ENCODE results near the gene HMHB1. TPM values are rescaled to one million over a fixed set of nuclear protein-coding genes. Genes with fewer than 3 reads are reported as not detected.
"Not testable (repeated sequence)": the region's sequence is repeated elsewhere in the genome, so short reads cannot be mapped to it uniquely, and the experiment has no call there.

HMHB1 gene
- polyA plus RNA-seq, 4 donors: not detected

DNA sequence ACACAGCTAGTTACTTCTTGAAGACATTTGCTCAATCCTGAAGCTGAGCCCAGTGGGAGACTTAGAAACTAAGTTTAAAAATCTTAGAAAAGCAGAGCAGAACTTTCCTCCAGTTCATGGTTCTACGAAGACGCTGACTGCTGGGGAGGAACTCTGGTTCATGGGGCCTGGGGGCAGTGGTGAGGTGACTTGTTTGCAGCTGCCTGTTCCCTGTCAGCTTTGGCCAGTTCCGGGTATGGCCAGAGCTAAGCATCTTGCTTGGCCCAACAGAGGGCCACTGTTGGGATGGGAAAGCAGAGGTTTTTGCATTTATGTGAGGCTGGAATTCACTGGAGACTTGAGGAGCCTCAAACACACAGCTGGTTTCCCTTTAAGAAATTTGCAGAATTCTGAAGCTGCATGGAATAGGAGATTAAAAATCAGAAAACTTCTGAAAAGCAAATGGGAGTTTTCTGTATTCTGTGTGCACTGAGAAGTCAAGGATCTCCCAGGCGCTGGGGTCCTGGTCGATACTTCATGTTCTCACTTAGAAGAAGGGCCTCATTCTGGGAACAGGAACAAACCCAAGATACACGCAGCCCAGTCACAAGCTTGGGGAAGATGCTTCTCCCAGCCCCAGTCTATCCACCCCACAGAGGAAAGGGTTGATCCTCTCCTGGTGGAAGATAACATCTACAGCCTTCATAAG is 10.6 kb upstream of the HMHB1 start:
- no peak for DNase-seq (ENCODE audit: low read depth in 4 of 4, low spot score in 3 of 4)

DNA sequence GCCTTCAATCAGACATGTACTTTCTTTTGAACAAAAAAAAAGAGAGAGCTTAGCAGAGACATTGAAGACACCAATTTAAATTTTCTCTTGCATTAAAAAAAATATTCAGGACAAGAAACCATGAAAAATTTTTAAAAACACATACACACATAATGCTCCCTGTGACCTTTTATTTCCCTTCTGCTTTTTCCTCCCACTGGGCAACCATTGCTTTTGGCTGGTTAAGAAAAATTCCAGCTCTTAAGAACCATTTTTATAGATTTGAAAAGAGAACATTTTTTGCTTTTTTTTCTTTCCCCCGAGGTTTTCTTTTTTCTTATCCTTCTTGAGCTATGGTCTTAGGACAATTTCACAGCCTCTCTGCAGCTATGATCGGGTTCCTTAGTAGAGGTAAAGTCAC is 6.1 kb upstream of the HMHB1 start:
- no peak for DNase-seq (ENCODE audit: low read depth in 4 of 4, low spot score in 3 of 4)

DNA sequence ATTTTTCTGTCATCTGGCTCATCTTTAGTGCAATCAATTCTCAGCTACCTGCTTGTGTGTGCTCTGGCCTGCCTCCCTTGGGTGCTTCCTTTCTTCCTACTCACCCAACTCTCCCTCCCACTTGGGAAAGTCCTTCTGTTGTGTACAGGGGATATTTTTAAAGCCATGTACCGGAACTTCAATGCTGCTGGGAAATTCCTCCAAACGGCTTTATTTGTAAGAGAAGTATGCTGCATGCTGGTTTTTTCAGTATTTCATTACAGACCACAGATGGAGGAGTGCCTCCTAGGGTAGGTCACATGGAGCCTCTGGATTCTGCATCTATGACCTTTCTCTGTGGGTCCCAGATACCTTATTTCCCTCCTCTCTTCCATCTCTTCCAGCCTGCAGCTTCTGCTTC is 5.4 kb upstream of the HMHB1 start:
- DNase-seq (ENCODE audit: low read depth in 4 of 4, low spot score in 3 of 4): no peak

DNA sequence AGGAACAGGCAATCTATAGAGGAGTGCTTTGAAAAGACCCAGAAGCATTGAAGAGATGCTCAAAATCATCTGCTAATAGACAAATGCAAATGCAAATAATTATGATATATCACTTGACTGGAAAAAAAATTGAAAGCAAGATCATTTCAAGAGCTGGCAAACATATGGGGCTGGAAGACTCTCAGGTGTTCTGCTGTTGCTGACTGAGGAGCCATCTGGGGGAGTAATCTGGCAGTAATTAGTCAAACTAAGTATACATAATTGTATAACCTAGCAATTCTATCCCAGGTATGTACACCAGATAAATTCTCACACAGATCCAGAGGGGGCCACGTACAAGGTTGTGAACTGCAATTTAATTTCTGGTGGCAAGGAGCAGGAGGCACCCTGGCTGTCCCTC is 4.6 kb upstream of the HMHB1 start:
- no peak for DNase-seq (ENCODE audit: low read depth in 4 of 4, low spot score in 3 of 4)

DNA sequence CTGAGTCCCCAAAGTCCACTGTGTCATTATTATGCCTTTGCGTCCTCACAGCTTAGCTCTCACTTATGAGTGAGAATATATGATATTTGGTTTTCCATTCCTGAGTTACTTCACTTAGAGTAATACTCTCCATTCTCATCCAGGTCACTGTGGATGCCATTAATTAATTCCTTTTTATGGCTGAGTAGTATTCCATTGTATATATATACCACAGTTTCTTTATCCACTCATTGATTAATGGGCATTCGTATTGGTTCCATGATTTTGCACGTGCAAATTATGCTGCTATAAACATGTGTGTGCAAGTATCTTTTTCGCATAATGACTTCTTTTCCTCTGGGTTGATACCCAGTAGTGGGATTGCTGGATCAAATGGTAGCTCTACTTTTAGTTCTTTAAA is 4.4 kb downstream of the HMHB1 start:
- DNase-seq (ENCODE audit: low read depth in 4 of 4, low spot score in 3 of 4): not testable (repeated sequence)

DNA sequence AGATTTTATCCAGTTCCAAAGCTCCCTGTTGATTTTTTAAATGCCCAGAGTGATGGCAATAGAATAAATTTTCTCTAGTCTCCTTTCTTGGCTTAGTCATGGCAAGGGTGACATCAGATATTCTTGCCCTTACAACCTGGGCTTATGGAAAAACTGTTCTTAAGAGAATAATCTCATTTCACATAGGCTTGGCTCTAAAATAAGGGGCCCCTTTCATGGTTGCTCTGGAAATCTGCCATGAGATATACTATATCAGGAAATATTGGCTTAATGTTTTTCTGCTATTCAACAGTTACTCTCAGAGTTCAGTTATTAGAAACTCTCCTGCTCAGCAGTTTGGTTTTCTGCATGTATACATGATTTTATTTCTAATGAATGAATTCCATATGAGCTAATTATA is 7.8 kb downstream of the HMHB1 start:
- DNase-seq (ENCODE audit: low read depth in 4 of 4, low spot score in 3 of 4): no peak

DNA sequence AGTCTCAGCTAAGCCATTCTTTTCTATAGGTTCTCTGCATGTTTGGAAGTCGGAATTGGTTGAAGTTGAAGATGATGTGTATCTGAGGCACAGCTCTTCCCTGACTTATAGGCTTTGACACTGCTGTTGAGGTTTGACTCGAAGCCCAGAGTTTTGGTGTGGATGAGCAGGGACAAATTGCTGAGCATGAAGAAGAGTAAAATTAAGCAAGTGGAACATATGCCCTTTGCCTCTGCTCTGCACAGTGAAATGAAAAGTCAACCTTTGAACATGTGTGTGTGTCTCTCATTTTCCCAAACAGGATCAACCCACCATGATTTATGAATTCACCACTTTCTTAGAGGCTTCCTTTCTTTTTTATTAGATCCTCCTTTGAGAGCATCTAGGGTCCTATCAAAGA is 8.5 kb downstream of the HMHB1 start:
- no peak for DNase-seq (ENCODE audit: low read depth in 4 of 4, low spot score in 3 of 4)

DNA sequence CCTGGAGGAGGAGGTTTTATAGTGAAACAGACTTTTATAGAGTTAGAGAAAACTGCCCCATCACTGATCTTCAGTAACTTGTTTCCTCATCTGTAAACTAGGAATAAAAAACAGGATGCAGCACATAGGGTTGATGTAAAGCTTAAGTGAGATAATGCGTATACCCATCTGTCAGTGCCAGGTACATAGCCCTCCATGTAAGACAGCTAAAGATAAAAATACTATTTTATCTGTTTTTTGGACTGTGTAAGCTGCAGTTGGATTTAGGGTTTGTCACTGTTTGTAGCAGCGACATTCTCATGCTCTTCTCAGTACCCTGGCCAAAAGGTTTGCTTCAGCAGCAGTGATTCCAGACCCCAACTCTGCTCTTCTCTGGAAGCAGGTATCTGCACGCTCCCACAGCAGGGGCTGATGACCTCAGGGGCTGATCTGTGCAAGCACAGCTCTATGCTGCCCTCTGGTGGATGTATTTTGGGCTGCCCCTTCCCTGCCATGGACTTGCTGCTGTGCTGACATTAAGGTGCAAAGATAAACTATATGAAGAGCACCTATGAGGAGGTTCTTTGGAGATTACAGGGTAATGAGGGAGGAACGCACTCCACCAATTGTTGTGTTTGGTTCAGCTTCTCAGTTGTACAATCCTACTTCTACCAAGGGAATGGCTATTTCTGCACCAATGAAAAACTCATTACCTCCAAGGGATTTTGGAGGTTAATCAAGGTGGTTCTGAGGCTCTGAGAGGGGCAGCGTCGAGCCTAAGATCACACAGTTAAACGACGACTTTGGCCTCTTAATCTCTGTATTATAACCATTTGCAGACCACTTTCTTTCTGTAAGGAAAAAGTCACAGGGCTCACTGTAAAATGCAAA is 13.1 kb downstream of the HMHB1 start:
- peak; percentile 46 to 69 (median 56) for DNase-seq (ENCODE audit: low read depth in 4 of 4, low spot score in 3 of 4)

DNA sequence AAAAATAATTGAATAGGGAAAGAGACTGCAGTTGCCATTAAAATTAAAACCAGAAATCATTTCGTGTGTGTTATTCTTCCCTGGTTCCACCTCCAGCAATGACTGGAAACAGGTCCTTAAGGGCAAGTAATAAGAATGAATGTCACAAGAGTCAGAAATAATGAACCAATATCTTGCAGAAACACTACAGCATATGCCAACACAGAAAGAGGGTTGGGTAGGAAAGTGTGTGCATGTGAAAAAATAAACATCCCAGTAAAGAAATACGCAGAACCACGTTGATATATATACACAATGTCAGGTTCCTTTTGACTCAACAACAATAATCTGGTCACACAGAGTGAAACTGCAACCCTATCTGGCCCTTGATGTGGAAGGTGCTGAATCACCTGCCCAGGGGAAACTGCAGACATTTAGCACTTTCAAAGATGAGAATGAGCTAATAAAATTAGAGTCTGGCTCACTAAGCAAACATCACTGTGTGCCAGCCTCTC is 15.0 kb downstream of the HMHB1 start:
- no peak for DNase-seq (ENCODE audit: low read depth in 4 of 4, low spot score in 3 of 4)

DNA sequence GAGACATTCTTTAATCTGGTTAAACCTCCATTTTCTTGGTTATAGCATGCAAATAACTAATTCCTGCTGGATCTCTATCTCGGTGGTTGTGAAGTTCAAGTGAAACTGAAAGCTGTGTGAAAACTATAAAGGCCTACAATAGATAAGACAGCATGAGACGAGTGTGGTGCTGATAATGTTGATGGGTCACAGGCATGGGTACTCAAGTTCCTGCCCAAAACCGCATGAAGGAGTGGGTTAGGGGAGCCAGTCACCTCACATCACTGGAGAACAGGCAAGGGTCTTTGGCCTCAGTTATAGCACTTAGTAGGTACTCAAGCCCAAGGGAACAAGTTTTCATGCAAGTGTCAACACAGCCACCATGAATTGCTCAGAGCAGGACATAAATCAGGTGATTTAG is 16.7 kb downstream of the HMHB1 start:
- no peak for DNase-seq (ENCODE audit: low read depth in 4 of 4, low spot score in 3 of 4)

DNA sequence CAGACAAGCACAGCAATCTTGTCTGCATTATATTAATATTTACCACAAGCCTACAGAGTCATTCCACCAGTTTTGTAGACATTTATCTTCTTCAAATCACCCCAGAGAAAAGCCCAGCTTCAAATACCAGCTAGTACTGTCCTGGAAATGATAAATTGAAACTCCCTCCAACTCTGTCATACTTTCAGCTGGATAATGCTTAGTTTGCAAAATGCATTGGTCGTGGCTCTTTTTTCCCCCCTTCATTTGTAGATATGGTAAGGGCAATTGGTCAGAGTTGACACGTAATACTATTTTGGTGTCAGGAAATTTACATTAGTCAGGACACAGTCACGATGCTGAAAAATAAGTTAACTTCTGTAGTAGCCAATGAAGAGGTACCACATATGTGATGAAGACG is 21.2 kb downstream of the HMHB1 start:
- DNase-seq (ENCODE audit: low read depth in 4 of 4, low spot score in 3 of 4): no peak

DNA sequence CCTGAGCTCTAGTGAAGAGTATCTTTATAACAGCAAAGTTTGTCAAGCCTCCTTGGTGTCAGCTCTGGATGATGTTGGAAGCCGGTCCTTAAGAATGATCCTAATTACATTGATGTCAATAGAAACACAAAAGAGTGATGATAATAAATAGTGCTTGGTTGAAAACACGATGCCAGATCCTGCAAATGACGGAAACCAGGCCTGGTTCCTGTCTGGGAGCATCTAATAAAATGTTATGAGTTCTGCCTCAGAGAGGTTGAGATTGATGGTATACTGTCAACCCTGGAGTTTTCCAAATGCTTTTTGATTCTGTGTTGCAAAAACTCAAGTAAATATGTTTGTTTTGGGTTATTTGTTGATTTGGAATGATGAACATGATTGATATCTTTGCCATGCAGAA is 23.3 kb downstream of the HMHB1 start:
- DNase-seq (ENCODE audit: low read depth in 4 of 4, low spot score in 3 of 4): no peak

DNA sequence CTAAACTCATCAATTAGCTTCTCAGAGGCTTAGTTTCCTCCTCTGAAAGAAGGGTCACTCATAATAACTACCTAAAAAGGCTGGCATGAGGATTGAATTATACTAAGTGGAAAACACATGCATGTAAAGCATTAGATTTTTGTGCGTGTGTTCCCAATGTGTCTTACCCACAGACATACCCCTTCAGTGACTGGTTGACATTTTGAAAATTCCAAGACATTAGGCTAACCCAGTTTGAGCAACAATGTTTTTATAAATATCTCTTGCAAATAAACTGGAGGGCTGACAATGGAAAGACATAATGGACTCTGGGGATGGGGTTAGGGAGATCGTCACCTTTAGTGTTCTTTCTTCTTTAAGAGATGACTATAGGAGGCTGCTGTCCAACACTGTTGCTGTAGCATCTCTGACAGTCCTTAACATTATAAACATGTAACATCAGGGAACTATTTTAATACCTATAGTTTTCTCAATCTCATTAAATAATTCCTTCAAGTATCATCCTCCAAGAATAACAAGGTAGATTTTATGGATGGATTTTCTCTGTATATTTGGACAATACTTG is 24.3 kb downstream of the HMHB1 start:
- DNase-seq (ENCODE audit: low read depth in 4 of 4, low spot score in 3 of 4): no peak

DNA sequence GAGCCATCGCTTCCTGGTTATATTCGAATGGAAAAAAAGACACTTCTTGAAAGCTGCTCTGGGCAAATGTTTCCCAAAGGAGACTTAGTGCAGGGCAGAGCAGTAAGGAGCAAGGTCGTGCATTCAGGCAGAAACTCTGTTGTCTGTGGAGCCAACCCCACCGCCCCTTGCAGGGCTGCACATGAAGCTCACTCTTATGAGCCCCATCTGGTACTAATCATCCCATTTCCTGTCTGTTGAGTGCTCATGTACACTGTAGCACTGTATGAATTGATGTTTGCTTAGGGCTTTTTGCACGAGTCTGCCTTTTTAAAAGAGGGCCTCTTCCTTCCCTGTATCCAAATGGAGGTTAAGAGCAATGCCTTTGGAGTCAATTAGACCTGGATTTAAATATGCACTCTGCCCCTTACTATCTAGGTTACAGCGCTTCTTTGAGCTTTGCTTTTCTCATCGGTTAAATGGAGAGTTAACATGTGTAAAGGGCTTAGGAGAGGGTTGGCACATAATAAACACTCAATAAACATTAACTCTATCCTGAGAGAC is 25.4 kb downstream of the HMHB1 start:
- peak in 2 of 4 donors; percentile 16 to 18 for DNase-seq (ENCODE audit: low read depth in 4 of 4, low spot score in 3 of 4)

DNA sequence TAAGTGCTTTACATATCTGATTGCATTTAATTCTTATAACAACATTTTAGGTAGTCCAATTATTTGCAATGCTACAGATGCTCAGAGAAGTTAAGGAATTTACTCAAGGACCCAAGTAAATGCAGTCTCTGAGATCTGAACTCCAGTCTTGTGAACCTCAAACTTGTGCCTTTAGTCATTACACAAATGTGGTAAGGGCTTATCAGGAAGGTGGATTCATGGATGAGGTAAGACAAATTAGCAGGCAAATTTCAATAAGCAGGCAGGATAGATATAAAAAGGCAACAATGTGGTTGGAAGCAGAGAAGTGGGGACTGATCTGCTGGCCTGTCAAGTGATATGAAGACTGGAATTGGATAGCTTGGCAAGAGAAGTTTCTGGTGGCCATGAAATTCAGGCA is 29.5 kb downstream of the HMHB1 start:
- DNase-seq (ENCODE audit: low read depth in 4 of 4, low spot score in 3 of 4): no peak

DNA sequence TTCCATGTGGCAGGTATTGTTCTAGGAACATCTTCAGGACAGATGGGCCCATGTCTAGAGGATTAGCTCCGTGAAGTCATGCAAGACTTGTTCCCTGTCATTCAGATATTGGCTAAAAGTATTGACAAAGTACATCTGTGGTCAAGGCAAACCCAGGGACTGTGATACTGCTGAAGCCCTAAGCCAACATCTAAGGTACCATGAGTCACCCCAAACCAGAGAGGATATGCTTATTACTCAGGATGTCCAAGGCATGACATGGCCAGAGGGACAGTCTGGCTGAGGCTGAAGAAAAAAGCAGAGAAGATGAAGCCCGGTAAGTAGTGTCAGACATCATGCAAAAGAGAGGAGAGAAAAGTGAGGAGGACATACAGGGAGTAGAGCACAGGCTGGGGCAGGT is 31.0 kb downstream of the HMHB1 start:
- no peak for DNase-seq (ENCODE audit: low read depth in 4 of 4, low spot score in 3 of 4)

DNA sequence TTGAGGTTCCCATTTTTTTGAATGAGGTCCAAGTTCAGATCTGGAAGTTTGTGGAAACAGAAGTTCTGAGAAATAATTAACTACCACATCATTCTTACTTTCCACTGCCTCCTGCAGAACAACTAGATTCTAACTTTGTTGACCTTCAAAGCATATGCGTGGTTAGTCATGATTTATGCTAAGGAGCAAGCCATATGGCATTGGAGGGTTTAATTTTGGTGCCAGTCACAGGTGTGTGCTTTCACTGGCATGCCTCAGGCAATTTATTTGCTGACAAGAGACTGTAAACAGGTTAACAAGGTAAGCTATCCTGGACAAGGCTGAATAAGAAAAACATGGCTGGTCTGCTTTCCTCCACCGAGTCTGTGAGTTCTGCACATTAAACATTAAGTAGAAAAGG is 31.5 kb downstream of the HMHB1 start:
- no peak for DNase-seq (ENCODE audit: low read depth in 4 of 4, low spot score in 3 of 4)

DNA sequence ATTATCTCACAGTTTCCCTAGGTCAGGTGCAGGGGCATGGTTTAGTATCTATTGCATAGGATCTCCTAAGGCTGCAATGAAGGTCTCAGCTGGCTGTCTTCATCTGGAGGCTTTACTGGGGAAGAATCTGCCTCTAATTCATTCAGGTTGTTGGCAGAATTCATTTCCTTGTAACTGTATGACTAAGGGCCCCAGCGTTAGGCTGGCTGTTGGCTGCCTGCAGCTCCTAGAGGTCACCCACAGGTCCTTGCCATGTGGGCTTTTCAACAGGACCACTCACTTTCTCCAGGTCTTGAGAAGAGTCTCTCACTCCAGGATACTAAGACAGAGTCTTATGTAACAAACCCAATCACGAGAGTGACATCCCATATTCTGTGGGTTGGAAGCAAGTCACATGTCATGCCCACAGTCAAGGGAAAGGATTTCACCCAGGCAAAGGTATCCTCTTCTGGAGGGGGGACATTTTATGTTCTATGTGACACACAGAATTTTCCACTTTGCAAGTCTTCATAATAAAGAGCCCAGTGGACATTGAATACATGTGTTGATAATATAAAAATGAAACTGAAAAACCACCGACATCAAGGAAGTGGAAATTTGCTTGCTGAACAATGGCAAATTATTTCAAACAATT is 38.2 kb downstream of the HMHB1 start:
- no peak for DNase-seq (ENCODE audit: low read depth in 4 of 4, low spot score in 3 of 4)

DNA sequence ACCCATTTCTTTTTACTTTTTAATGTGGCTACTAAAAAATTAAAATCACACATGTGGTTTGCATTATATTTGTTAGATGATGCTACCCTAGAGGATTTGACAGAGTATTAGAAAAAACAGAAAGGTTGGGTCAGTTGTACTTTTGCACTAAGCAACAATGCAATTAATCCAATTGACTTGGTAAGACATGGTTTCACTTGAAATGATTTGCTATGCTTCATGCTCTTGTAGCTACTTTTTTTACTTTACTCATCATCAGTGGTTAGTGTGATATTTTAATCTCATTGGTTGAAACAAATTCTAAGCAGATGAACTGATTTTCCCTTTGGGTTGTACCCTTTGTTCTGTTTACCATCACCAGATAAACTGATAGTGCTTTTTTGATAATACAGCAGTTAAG is 39.4 kb downstream of the HMHB1 start:
- no peak for DNase-seq (ENCODE audit: low read depth in 4 of 4, low spot score in 3 of 4)

DNA sequence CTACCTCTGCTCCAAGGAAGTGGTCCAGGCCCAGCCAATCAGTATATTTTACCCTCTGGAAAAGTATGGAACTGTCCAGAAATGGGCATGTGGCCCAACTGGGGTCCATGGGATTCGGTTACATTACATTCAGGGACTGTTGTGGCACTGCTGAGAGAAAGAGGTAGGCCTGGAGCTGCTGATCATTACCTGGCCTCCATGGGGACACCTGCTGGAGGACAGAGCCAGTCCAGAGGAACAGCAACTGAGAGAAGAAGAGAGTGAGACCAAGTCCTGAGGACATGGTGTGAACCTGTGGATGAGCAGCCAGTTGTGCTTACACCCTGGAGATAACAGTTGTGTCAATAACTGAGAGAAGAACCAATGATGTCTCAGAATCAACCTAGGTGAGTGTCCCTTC is 48.2 kb downstream of the HMHB1 start:
- DNase-seq (ENCODE audit: low read depth in 4 of 4, low spot score in 3 of 4): no peak

DNA sequence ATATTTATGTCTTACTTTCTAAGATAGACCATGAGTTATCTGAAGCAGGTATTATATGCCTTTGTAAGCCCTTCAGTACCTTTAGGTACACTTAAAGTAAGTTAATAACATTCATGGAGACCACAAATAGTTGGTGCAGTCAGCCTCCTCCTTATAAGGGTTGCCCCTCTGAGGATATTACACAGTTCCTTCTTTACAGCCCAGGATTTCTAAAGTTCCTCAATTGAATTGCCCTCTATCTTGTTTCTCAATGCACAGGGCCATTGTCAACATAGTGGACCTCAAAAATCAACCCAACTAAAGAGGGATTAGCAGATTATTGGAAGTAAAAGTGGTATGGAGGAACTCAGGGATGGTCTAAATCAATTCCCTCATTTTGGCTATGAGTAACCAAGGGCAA is 50.3 kb downstream of the HMHB1 start:
- no peak for DNase-seq (ENCODE audit: low read depth in 4 of 4, low spot score in 3 of 4)

All from right renal pelvis (tissue), 4 donors.